Activated naive CD4-positive, alpha-beta T cell treated with anti-CD3 and anti-CD28 coated beads, Interleukin-2, amount 50 U/mL, for 72 hours (primary cell): ENCODE measurements around the gene CDK14. TPM values are rescaled to one million over a fixed set of nuclear protein-coding genes. Genes with fewer than 3 reads are reported as not detected.
"Not testable (repeated sequence)": the region's sequence is repeated elsewhere in the genome, so short reads cannot be mapped to it uniquely, and the experiment has no call there.

Source experiments
- ATAC-seq, 2 donors: fragments of 150-1000 bp; cut with Tn5 transposase; 2 replicates each; pipeline ENCODE4 v1.10.0; 2021; ENCODE audit warnings: mild to moderate bottlenecking in 2 of 2, moderate library complexity in 2 of 2
- DNase-seq, 2 donors: peaks; one replicate each; pipeline ENCODE4 v3.0.0; 2021 to 2022; ENCODE audit warnings: low spot score in 2 of 2
- H3K27ac Mint-ChIP-seq, 2 donors: one replicate each; pipeline ENCODE4 v1.8.0; 2022; ENCODE audit warnings: mild to moderate bottlenecking in 2 of 2, mixed read lengths in 2 of 2
- H3K36me3 Mint-ChIP-seq, 2 donors: one replicate each; pipeline ENCODE4 v1.8.0; 2022; ENCODE audit warnings: mixed read lengths in 2 of 2
- H3K9me3 Mint-ChIP-seq, 2 donors: one replicate each; pipeline ENCODE4 v1.8.0; 2022; ENCODE audit warnings: mixed read lengths in 2 of 2
- total RNA-seq, 2 donors: library from RNA; stranded (reverse); gene quantifications; one replicate each; pipeline ENCODE4 v1.2.3, GENCODE V29; 2022

The CDK14 gene
- total RNA-seq, 2 donors from 2014 or later: 0.05 to 0.80 TPM

- DNase-seq: no peak
- H3K36me3 Mint-ChIP-seq: no peaks in the 10 kb centered on the region
- H3K27ac Mint-ChIP-seq: no peak overlapping the region
- no peaks in the 10 kb centered on the region for H3K9me3 Mint-ChIP-seq
- no peak for ATAC-seq
These were observed 22.8 kb downstream of the CDK14 start for GRCh38 chr7:90618876-90619275.

DNA sequence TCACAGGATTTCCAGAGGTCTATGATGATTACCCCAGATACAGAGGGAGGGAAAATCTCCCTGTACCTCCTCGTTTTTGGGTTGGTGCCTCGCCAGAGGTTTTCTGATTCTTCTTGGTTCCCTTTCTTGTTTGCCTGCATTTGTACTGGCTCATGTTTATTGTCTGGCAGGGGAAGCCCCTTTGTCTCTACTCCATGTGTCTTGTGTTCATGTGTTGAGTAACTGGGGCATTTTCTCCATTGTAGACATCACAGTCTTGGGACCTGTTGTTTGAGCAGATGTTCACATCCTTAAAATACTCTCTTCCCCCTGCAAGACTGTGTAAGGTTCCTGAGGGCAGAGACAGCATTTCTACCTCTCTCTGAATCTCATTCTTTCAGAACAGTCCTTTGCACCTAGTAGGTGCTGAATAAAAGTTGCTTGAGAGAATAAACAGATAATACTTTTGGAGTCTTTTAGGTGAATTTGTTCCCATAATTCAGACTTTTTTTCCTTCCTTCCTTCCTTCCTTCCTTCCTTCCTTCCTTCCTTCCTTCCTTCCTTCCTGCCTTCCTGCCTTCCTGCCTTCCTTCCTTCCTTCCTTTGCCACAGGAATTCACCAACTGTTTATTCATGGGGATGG is 25.1 kb downstream of the CDK14 start:
- no peak overlapping the region for H3K27ac Mint-ChIP-seq
- ATAC-seq (no peak), DNase-seq (no peak)
- no peaks in the 10 kb centered on the region for H3K36me3 Mint-ChIP-seq
- H3K9me3 Mint-ChIP-seq: no peaks in the 10 kb centered on the region

- ATAC-seq: no peak
- Mint-ChIP-seq H3K9me3 (no peaks in the 10 kb centered on the region), H3K36me3 (no peaks in the 10 kb centered on the region), H3K27ac (no peak overlapping the region)
- DNase-seq: no peak
These were observed 25.6 kb downstream of the CDK14 start for GRCh38 chr7:90621747-90622140.

DNA sequence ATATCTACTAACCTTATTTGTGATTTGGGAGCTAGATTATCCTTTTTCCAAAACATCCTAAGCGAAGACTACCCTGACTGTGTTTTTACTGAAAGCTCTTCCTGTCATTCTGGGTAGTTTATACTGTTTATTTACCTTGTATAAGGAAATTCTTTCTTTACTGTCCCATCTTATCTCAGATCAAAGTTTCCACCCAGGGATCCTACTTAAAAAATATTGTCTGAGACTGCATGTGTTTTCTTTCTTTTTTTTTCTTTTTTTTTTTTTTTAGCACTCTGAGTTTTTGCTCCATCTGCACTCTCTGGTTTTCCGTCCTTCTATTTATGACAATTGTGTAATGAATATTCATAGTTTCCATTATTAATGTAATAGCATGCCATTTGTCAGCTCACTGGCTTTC is 26.5 kb downstream of the CDK14 start:
- no peak for DNase-seq
- no peak overlapping the region for H3K27ac Mint-ChIP-seq
- no peak for ATAC-seq
- H3K9me3 Mint-ChIP-seq: no peaks in the 10 kb centered on the region
- H3K36me3 Mint-ChIP-seq: no peaks in the 10 kb centered on the region

DNA sequence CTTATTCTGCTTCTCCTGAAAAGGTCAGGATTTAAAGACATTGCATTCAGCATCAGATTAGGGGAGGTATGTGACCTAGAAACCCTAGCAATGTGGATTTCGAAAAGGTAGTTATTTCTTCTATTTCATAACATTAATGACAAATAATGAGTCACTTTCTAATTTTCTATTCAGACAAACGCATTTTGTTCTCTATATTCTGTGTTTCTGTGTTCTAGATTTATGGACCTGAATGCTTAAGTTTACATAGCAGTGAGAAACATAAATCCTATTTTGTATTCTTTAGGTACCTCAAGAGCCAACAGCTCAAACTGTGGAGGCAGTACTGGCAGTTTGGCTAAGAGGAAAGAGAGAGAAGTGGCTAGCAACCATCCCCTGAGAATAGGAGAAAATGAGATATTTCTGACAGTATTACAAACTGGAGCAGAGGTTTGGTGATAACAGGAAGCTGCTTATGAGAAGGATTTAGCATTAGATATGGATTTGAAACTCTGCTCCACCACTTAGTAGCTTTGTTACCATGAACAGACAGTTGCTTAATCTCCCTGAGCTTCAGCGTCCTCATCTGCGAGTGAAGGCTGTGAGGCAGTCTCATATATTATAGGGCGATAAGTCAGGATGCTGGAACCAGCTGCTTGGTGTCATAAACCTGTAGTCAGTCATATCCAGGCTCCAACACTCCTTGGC is 28.2 kb downstream of the CDK14 start:
- Mint-ChIP-seq H3K27ac (no peak overlapping the region), H3K9me3 (no peaks in the 10 kb centered on the region), H3K36me3 (no peaks in the 10 kb centered on the region)
- ATAC-seq: no peak
- DNase-seq: no peak

DNA sequence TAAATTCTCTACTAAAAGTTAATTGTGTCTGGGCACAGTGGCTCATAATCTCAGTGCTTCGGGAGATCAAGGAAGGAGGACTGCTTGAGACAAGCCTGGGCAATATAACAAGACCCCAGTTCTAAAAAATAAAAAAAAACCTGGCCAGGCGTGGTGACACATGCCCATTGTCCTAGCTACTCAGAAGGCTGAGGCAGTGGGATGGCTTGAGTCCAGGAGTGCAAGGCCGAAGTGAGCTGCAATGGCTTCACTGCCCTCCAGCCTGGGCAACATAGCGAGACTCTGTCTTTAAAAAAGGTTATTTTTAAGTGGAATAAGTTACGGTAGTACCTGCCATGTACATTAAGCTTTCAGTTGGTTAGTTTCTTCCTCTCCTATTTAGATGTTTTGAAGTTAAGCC is 28.9 kb downstream of the CDK14 start:
- H3K9me3 Mint-ChIP-seq: no peaks in the 10 kb centered on the region
- H3K36me3 Mint-ChIP-seq: no peaks in the 10 kb centered on the region
- ATAC-seq (no peak), DNase-seq (no peak)
- no peak overlapping the region for H3K27ac Mint-ChIP-seq

DNA sequence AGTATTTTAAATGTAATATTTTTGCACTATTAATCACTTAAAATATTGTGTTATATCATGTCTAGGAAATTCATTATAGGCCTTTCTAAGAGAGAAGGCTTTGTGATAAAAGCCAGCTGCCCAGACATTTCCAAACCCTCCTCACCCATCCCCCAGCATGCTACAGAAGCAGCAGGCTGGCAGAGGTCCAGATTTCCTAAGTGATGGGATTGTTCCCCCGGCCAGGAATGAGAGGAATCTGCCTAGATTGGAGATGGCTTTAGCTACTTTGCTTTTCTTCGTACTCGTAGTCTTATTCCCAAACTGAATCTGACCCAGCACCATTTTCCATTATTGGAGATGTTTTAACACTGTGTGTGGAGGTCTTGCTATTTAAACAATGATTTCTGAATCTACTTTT is 29.4 kb downstream of the CDK14 start:
- ATAC-seq: no peak
- H3K27ac Mint-ChIP-seq: no peak overlapping the region

GRCh38 chr7:90626013-90626412 is 29.9 kb downstream of the CDK14 start:
- H3K36me3 Mint-ChIP-seq: no peaks in the 10 kb centered on the region
- no peak for ATAC-seq
- no peak for DNase-seq
- H3K9me3 Mint-ChIP-seq: no peaks in the 10 kb centered on the region
- no peak overlapping the region for H3K27ac Mint-ChIP-seq

More for the DNA sequence above, 29.4 kb downstream of the CDK14 start:
- no peaks in the 10 kb centered on the region for H3K9me3 Mint-ChIP-seq
- DNase-seq: no peak
- H3K36me3 Mint-ChIP-seq: no peaks in the 10 kb centered on the region

- Mint-ChIP-seq H3K27ac (no peak overlapping the region), H3K36me3 (no peaks in the 10 kb centered on the region), H3K9me3 (no peaks in the 10 kb centered on the region)
- ATAC-seq (peak; percentile 44 to 76), DNase-seq (peak in 1 of 2 donors; percentile 13)
These were observed 33.3 kb downstream of the CDK14 start for GRCh38 chr7:90629297-90629918.

GRCh38 chr7:90631502-90631901 is 35.4 kb downstream of the CDK14 start:
- H3K36me3 Mint-ChIP-seq: no peaks in the 10 kb centered on the region
- ATAC-seq (no peak), DNase-seq (no peak)
- H3K27ac Mint-ChIP-seq: peak overlapping the region in 1 of 2 donors; percentile 68
- no peaks in the 10 kb centered on the region for H3K9me3 Mint-ChIP-seq

DNA sequence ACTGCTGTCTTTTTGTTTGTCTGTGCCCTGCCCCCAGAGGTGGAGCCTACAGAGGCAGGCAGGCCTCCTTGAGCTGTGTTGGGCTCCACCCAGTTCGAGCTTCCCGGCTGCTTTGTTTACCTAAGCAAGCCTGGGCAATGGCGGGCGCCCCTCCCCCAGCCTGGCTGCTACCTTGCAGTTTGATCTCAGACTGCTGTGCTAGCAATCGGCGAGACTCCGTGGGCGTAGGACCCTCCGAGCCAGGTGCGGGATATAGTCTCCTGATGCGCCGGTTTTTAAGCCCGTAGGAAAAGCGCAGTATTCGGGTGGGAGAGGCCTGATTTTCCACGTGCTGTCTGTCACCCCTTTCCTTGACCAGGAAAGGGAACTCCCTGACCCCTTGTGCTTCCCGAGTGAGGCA is 43.6 kb downstream of the CDK14 start:
- H3K27ac Mint-ChIP-seq: not testable (repeated sequence)

GRCh38 chr7:90642978-90643377 is 46.9 kb downstream of the CDK14 start:
- no peak for DNase-seq
- ATAC-seq: no peak
- H3K36me3 Mint-ChIP-seq: no peaks in the 10 kb centered on the region
- H3K9me3 Mint-ChIP-seq: peaks cover 7 to 15% of the 10 kb centered on the region in 2 donors
- H3K27ac Mint-ChIP-seq: no peak overlapping the region

More for the DNA sequence above, 43.6 kb downstream of the CDK14 start:
- H3K36me3 Mint-ChIP-seq, DNase-seq, ATAC-seq: not testable (repeated sequence)
- H3K9me3 Mint-ChIP-seq: peaks cover 7 to 15% of the 10 kb centered on the region in 2 donors

GRCh38 chr7:90645784-90646183 is 49.7 kb downstream of the CDK14 start:
- no peaks in the 10 kb centered on the region for H3K36me3 Mint-ChIP-seq
- H3K9me3 Mint-ChIP-seq: peaks cover 7 to 15% of the 10 kb centered on the region in 2 donors
- ATAC-seq (no peak), DNase-seq (no peak)
- no peak overlapping the region for H3K27ac Mint-ChIP-seq

- H3K27ac Mint-ChIP-seq: no peak overlapping the region
- peaks cover 0 to 5% of the 10 kb centered on the region in 2 donors for H3K9me3 Mint-ChIP-seq
- ATAC-seq: no peak
- H3K36me3 Mint-ChIP-seq: no peaks in the 10 kb centered on the region
- no peak for DNase-seq
These were observed 52.0 kb downstream of the CDK14 start for GRCh38 chr7:90648107-90648506.

- no peaks in the 10 kb centered on the region for H3K36me3 Mint-ChIP-seq
- H3K27ac Mint-ChIP-seq: no peak overlapping the region
- no peak for DNase-seq
- H3K9me3 Mint-ChIP-seq: peaks cover 0 to 3% of the 10 kb centered on the region in 2 donors
- ATAC-seq: no peak
These were observed 52.7 kb downstream of the CDK14 start for GRCh38 chr7:90648834-90649233.

- ATAC-seq (no peak), DNase-seq (no peak)
These were observed 58.8 kb downstream of the CDK14 start for GRCh38 chr7:90654718-90655427.

GRCh38 chr7:90655566-90655965 is 59.4 kb downstream of the CDK14 start:
- ATAC-seq (no peak), DNase-seq (no peak)
- peaks cover 0 to 4% of the 10 kb centered on the region in 2 donors for H3K9me3 Mint-ChIP-seq
- H3K27ac Mint-ChIP-seq: no peak overlapping the region
- no peaks in the 10 kb centered on the region for H3K36me3 Mint-ChIP-seq

More at GRCh38 chr7:90654718-90655427, 58.8 kb downstream of the CDK14 start:
- Mint-ChIP-seq H3K9me3 (peaks cover 0 to 4% of the 10 kb centered on the region in 2 donors), H3K36me3 (no peaks in the 10 kb centered on the region), H3K27ac (no peak overlapping the region)
